WERI-Rb-1 (cell line): Measurements from ENCODE around the gene C2.

Experiments
- DNase-seq: peaks from one replicate; pipeline ENCODE4 v3.0.0-alpha.2; 2020
- H3K27ac ChIP-seq: fragments of 250-450 bp; sonication (Bioruptor Pico); 2 replicates; pipeline ENCODE4 v1.5.1; 2020; ENCODE audit warnings: mild to moderate bottlenecking, moderate library complexity
- H3K27me3 ChIP-seq: fragments of 250-450 bp; sonication (Bioruptor Pico); 2 replicates; pipeline ENCODE4 v1.5.1; 2021; ENCODE audit warnings: mild to moderate bottlenecking, low read depth, moderate library complexity; ENCODE audit not compliant: insufficient read depth, severe bottlenecking
- H3K36me3 ChIP-seq: fragments of 250-450 bp; sonication (Bioruptor Pico); 2 replicates; pipeline ENCODE4 v1.5.1; 2020; ENCODE audit warnings: mild to moderate bottlenecking, moderate library complexity
- H3K4me3 ChIP-seq: 2 replicates; pipeline ENCODE4 v1.5.1; 2011; ENCODE audit warnings: low read depth, mild to moderate bottlenecking, control low read depth, low read length
- H3K9me3 ChIP-seq: fragments of 250-450 bp; sonication (Bioruptor Pico); 2 replicates; pipeline ENCODE4 v1.5.1; 2021; ENCODE audit warnings: mild to moderate bottlenecking, moderate library complexity; ENCODE audit not compliant: severe bottlenecking
- TF ChIP-seq, protein P1 (sequence below): IDR thresholded peaks from 2 replicates; pipeline ENCODE4 v1.5.1; 2011; ENCODE audit warnings: low read depth, mild to moderate bottlenecking, control low read depth, inconsistent platforms, low read length

Gene C2

DNA sequence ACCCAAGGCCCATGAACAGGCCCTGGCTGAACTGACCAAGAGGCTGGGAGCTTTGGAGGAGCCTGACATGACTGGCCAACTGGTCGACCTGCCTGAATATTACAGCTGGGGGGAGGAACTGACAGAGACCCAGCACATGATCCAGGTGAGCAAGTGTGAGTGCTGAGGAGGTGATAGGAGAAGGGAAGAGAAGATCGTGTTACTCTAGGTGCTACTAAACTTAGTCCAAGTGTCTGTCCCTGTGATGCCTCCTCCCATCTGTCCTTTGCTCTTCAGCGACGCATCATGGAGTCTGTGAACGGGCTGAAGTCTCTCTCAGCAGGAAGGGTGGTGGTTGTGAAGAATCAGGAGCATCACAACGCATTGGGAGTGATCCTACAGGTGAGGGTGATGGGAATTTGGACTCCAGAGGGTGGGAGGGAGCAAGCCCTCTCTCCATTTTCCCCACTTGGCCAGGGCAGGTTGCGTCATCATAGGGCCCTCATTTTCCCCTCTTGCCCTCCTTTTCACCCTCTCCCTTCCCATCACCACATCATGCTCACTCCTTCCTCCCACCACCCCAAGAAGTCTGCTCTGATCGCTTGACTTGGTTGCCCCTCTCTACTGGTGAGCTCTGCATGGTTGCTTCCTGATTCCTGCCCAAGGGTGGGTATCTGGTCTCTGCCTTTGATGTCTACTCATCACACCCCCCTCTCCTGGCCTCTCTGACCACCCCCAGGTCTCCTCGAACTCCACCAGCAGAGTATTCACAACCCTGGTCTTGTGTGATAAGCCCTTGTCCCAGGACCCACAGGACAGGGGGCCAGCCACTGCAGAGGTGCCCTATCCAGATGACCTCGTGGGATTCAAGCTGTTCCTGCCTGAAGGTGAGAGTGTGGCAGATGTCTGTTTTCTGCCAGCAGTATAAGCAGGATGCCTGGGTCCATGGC lies 39.7 kb downstream of the C2 start:
- Histone ChIP-seq H3K4me3 (no peak overlapping the region), H3K27ac (no peak overlapping the region), H3K9me3 (no peaks in the 10 kb centered on the region), H3K27me3 (no peaks in the 10 kb centered on the region), H3K36me3 (peaks cover 90% of the 10 kb centered on the region)
- DNase-seq = no peak
- TF ChIP-seq, protein P1, sequence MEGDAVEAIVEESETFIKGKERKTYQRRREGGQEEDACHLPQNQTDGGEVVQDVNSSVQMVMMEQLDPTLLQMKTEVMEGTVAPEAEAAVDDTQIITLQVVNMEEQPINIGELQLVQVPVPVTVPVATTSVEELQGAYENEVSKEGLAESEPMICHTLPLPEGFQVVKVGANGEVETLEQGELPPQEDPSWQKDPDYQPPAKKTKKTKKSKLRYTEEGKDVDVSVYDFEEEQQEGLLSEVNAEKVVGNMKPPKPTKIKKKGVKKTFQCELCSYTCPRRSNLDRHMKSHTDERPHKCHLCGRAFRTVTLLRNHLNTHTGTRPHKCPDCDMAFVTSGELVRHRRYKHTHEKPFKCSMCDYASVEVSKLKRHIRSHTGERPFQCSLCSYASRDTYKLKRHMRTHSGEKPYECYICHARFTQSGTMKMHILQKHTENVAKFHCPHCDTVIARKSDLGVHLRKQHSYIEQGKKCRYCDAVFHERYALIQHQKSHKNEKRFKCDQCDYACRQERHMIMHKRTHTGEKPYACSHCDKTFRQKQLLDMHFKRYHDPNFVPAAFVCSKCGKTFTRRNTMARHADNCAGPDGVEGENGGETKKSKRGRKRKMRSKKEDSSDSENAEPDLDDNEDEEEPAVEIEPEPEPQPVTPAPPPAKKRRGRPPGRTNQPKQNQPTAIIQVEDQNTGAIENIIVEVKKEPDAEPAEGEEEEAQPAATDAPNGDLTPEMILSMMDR = no peak

DNA sequence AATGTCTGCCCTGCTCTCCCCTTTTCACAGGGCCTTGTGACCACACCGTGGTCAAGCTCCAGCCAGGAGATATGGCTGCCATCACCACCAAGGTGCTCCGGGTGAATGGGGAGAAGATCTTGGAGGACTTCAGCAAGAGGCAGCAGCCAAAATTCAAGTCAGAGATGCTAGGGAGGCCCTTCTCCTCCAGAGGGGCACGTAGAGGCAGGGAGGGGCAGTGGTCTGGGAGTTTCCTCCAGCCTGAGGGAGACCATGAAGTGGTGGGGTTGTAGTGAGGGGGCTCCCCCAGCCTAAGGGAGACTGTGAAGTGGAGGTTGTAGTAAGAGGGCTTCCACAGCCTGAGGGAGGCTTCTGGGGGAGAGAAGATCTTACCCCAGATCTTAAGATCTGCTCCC lies 40.4 kb downstream of the C2 start:
- DNase-seq = no peak
- no peaks in the 10 kb centered on the region for H3K27me3 ChIP-seq
- peaks cover 83% of the 10 kb centered on the region for H3K36me3 ChIP-seq
- no peaks in the 10 kb centered on the region for H3K9me3 ChIP-seq
- TF ChIP-seq, protein P1 = no peak
- H3K27ac ChIP-seq = no peak overlapping the region
- H3K4me3 ChIP-seq = no peak overlapping the region

DNA sequence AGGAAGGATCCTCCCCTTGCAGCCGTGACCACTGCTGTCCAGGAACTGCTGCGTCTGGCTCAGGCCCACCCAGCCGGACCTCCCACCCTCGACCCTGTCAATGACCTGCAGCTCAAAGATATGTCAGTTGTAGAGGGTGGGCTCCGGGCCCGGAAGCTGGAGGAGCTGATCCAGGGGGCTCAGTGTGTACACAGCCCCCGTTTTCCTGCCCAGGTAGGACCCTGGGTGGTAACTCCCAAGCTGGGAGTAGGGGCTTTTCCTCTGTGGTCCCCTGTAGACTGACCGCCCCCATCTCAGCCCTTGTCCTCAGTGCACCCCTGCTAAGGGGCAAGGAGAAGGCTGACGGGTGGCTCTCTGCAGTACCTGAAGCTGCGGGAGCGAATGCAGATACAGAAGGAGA lies 40.8 kb downstream of the C2 start:
- TF ChIP-seq, protein P1 = no peak
- Histone ChIP-seq H3K27me3 (no peaks in the 10 kb centered on the region), H3K27ac (no peak overlapping the region), H3K9me3 (no peaks in the 10 kb centered on the region), H3K4me3 (no peak overlapping the region), H3K36me3 (peaks cover 79% of the 10 kb centered on the region)
- DNase-seq = no peak

DNA sequence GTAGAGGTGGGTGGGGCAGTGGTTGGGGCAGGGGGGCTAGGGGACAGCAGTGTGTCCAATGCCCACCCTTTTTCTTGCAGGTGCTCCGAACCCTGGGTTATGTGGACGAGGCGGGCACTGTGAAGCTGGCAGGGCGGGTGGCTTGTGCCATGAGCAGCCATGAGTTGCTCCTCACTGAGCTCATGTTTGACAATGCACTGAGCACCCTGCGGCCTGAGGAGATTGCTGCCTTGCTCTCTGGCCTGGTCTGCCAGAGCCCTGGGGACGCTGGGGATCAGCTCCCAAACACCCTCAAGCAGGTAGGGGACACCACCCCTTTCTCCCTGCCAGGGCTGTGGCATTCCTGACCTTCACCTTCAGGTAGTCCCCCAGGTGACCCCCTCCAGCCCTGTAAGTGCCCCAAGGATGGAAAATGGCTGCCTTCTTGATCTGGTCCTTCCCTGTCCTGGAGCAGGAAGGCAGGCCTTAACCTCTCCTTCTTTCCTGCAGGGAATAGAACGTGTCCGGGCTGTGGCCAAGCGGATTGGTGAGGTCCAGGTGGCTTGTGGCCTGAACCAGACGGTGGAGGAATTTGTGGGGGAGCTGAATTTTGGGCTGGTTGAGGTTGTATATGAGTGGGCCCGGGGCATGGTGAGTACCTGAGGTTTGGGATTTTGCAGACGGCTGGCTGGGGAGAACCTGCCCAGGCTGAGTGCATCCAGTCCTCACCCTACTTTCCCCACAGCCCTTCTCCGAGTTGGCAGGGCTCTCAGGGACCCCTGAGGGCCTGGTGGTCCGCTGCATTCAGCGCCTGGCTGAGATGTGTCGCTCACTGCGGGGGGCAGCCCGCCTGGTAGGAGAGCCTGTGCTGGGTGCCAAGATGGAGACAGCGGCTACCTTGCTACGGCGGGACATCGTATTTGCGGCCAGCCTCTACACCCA lies 41.5 kb downstream of the C2 start:
- Histone ChIP-seq H3K9me3 (no peaks in the 10 kb centered on the region), H3K27ac (no peak overlapping the region), H3K36me3 (peaks cover 72% of the 10 kb centered on the region), H3K27me3 (no peaks in the 10 kb centered on the region), H3K4me3 (no peak overlapping the region)
- TF ChIP-seq, protein P1 = no peak
- no peak for DNase-seq

DNA sequence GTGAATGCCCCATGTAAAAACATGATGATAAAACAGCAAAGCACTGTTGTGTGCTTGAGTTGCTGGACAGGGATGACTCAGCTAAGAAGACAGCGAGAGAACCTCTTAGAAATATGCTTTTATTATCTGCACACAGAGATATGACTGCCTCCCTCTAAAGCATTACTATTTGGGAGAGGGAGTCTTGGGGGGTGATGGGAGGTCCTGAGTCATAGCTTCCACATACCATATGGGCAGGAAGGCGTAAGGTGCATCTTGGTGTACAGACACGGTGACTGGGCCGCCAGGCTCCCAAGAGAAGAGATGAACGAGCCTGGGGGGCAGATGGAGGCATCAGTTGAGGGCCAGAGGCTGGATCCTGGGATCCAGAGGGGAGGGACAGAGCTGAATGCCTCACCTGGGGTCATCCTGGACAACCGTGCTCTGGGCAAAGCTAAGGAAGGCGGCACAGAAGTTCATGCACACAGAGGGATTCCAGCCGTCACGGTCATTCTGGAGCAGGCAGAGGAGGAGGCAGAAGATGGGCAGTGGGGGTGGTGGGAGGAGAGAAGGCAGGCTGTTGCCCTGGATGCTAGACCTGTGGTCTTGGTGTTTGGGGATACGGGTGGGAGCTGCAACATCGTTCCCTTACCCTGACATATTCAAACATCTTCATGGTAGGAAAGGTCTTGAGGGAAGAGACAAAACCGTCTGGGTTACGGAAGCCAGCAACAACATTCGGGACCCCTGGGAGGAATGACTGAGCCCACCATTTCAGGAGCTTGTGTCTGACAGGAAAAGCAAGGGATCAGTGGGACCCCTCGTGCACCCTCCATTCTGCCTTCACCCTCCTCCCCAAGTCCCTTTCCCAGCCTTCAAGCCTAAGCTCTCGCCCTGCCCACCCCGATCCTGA lies 42.4 kb downstream of the C2 start:
- Histone ChIP-seq H3K4me3 (no peak overlapping the region), H3K27ac (no peak overlapping the region), H3K27me3 (no peaks in the 10 kb centered on the region), H3K9me3 (no peaks in the 10 kb centered on the region), H3K36me3 (peaks cover 68% of the 10 kb centered on the region)
- TF ChIP-seq, protein P1 = no peak
- no peak for DNase-seq
